Stimulated activated CD4-positive, alpha-beta T cell treated with anti-CD3 and anti-CD28 coated beads, Interleukin-2, amount 100 ng/mL, for 24 hours (primary cell): ENCODE results near the gene RUFY3.

Source experiments
- DNase-seq, 2 donors: peaks; one replicate each; pipeline ENCODE4 v3.0.0-alpha.2; 2020

RUFY3 gene

GRCh38 chr4:70844180-70844579 lies 122.4 kb downstream of the RUFY3 start:
- no peak for DNase-seq

GRCh38 chr4:70849291-70849690 lies 127.5 kb downstream of the RUFY3 start:
- no peak for DNase-seq

DNA sequence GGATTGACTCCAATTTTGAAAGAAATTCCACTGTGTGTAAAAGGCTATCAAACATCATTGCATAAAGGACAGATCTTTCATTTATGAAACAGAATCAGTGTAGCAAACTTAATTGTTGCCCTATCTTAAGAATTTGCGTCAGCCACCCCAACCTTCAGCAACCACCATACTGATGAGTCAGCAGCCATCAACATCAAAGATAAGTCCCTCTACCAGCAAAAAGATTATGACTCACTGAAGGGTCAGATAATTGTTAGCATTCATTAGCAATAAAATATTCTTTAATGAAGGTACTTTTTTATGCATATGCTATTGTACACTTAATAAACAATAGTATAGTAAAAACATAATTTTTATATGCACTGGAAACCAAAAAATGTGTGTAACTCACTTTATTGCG lies 133.7 kb downstream of the RUFY3 start:
- no peak for DNase-seq
